H1 (cell line): ENCODE data around the gene LAIR2. TPM values are rescaled to one million over a fixed set of nuclear protein-coding genes. Genes with fewer than 3 reads are reported as not detected.

Experiments used
- CTCF ChIA-PET: fragments of 300-600 bp; sonication (Branson Sonifier 250); formaldehyde crosslinking; loops from one replicate; lab custom pipeline; 2021; ENCODE audit not compliant: partially characterized antibody; lab: Charles Lee
- POLR2A ChIA-PET: fragments of 300-600 bp; sonication (Branson Sonifier 250); formaldehyde crosslinking; loops from one replicate; lab custom pipeline; 2021; ENCODE audit warnings: inconsistent platforms; ENCODE audit not compliant: partially characterized antibody; lab: Charles Lee
- DNase-seq, 2 experiments: peaks; one replicate each; pipeline versions ENCODE4 v3.0.0 to v3.0.0-alpha.2; 2010 to 2022; ENCODE audit warnings: low spot score in 2 of 2, low read depth in 1 of 2, mixed read lengths in 1 of 2
- FAIRE-seq: peaks from 2 replicates; lab custom pipeline; 2011; peaks lifted over from hg19 to GRCh38; lab: Jason Lieb, UNC
- H2AFZ ChIP-seq: 2 replicates; pipeline ENCODE4 v1.8.1; 2012; ENCODE audit warnings: low read length, inconsistent platforms
- H2AK5ac ChIP-seq: 2 replicates; pipeline ENCODE4 v1.6.1; 2013; ENCODE audit warnings: low read depth, low read length
- H2BK120ac ChIP-seq: replicated peaks from 2 replicates; pipeline ENCODE3; 2013; ENCODE audit warnings: low read depth, low read length, inconsistent platforms
- H2BK12ac ChIP-seq: 2 replicates; pipeline ENCODE4 v1.6.1; 2013; ENCODE audit warnings: low read depth, low read length
- H2BK15ac ChIP-seq: 2 replicates; pipeline ENCODE4 v1.6.1; 2013; ENCODE audit warnings: low read length
- H2BK20ac ChIP-seq: 2 replicates; pipeline ENCODE4 v1.6.1; 2013; ENCODE audit warnings: low read length
- H2BK5ac ChIP-seq: 2 replicates; pipeline ENCODE4 v1.6.1; 2013; ENCODE audit warnings: low read depth, low read length
- H3K14ac ChIP-seq: 2 replicates; pipeline ENCODE4 v1.6.1; 2013; ENCODE audit warnings: inconsistent platforms; ENCODE audit not compliant: insufficient read length
- H3K18ac ChIP-seq: 2 replicates; pipeline ENCODE4 v1.6.1; 2013; ENCODE audit warnings: low read length; ENCODE audit errors: extremely low read depth
- H3K23ac ChIP-seq: 2 replicates; pipeline ENCODE4 v1.6.1; 2013; ENCODE audit warnings: inconsistent platforms; ENCODE audit not compliant: insufficient read length
- H3K23me2 ChIP-seq: 2 replicates; pipeline ENCODE4 v1.6.1; 2013; ENCODE audit warnings: low read depth, low read length
- H3K27ac ChIP-seq: 2 replicates; pipeline ENCODE4 v1.6.1; 2011; ENCODE audit warnings: low read depth, low read length, inconsistent platforms
- H3K27me3 ChIP-seq, 4 experiments: replicated peaks in 1 of 4; 1 replicate in 1 of 4; 2 replicates in 3 of 4; pipeline versions ENCODE4 v1.6.1 to v1.8.1; 2011 to 2013; ENCODE audit warnings: low read length in 3 of 4, mild to moderate bottlenecking in 3 of 4, inconsistent platforms in 2 of 4, mixed read lengths in 2 of 4, moderate library complexity in 1 of 4; ENCODE audit not compliant: control insufficient read depth in 3 of 4, insufficient read depth in 3 of 4; ENCODE audit errors: extremely low read depth in 1 of 4
- H3K36me3 ChIP-seq, 4 experiments: 2 replicates each; pipeline versions ENCODE4 v1.6.1 to v1.8.1; 2011 to 2013; ENCODE audit warnings: mild to moderate bottlenecking in 4 of 4, low read length in 3 of 4, moderate library complexity in 2 of 4, control low read depth in 1 of 4, inconsistent platforms in 1 of 4; ENCODE audit not compliant: insufficient read depth in 4 of 4, control insufficient read depth in 2 of 4
- H3K4ac ChIP-seq: replicated peaks from 2 replicates; pipeline ENCODE3; 2013; ENCODE audit warnings: low read length, low read depth, mixed read lengths, inconsistent platforms; ENCODE audit not compliant: insufficient read length
- H3K4me1 ChIP-seq, 4 experiments: replicated peaks in 1 of 4; 1 replicate in 1 of 4; 2 replicates in 3 of 4; pipeline versions ENCODE4 v1.6.1 to v1.8.1; 2011 to 2013; ENCODE audit warnings: low read length in 3 of 4, inconsistent platforms in 2 of 4, mixed read lengths in 1 of 4; ENCODE audit not compliant: insufficient read depth in 4 of 4, control insufficient read depth in 3 of 4
- H3K4me2 ChIP-seq, 2 experiments: 2 replicates each; pipeline versions ENCODE4 v1.6.1 to v1.8.1; 2011 to 2013; ENCODE audit warnings: low read depth in 2 of 2, low read length in 2 of 2, control low read depth in 1 of 2, inconsistent platforms in 1 of 2, mild to moderate bottlenecking in 1 of 2; ENCODE audit not compliant: insufficient read depth in 1 of 2
- H3K4me3 ChIP-seq, 4 experiments: fragments of 200-600, 300-600 bp in 1 of 4; sonication (generic), shearing (Covaris generic), sonication (Bioruptor Twin) in 1 of 4; 2 replicates each; pipeline versions ENCODE4 v1.5.1 to v1.8.1; 2011 to 2016; ENCODE audit warnings: low read length in 4 of 4, low read depth in 3 of 4, control low read depth in 2 of 4, inconsistent platforms in 2 of 4, mild to moderate bottlenecking in 2 of 4, mixed read lengths in 1 of 4, moderate library complexity in 1 of 4; ENCODE audit not compliant: insufficient read depth in 2 of 4; ENCODE audit errors: extremely low read depth in 1 of 4
- H3K56ac ChIP-seq: replicated peaks from 2 replicates; pipeline ENCODE3; 2013; ENCODE audit warnings: low read depth, mild to moderate bottlenecking, mixed read lengths, low read length, inconsistent platforms; ENCODE audit not compliant: insufficient read length
- H3K79me1 ChIP-seq: 2 replicates; pipeline ENCODE4 v1.6.1; 2013; ENCODE audit warnings: low read depth, low read length, control low read depth
- H3K79me2 ChIP-seq, 2 experiments: 2 replicates each; pipeline versions ENCODE4 v1.6.1 to v1.8.1; 2012 to 2013; ENCODE audit warnings: low read length in 2 of 2, mild to moderate bottlenecking in 2 of 2, inconsistent platforms in 1 of 2; ENCODE audit not compliant: insufficient read depth in 2 of 2, control insufficient read depth in 1 of 2
- H3K9ac ChIP-seq, 4 experiments: replicated peaks in 1 of 4; 1 replicate in 1 of 4; 2 replicates in 3 of 4; pipeline versions ENCODE4 v1.6.1 to v1.8.1; 2011 to 2013; ENCODE audit warnings: low read depth in 3 of 4, low read length in 3 of 4, control low read depth in 2 of 4, mild to moderate bottlenecking in 2 of 4, moderate library complexity in 2 of 4, inconsistent platforms in 1 of 4; ENCODE audit errors: extremely low read depth in 1 of 4
- H3K9me3 ChIP-seq, 2 experiments: 2 replicates each; pipeline versions ENCODE4 v1.6.1 to v1.8.1; 2012 to 2013; ENCODE audit warnings: mild to moderate bottlenecking in 2 of 2, moderate library complexity in 2 of 2, control low read depth in 1 of 2, inconsistent platforms in 1 of 2, low read depth in 1 of 2, low read length in 1 of 2, mixed read lengths in 1 of 2; ENCODE audit not compliant: insufficient read depth in 2 of 2
- H4K20me1 ChIP-seq, 2 experiments: replicated peaks in 1 of 2; 2 replicates each; pipeline versions ENCODE3 to v1.8.1; 2011 to 2013; ENCODE audit warnings: inconsistent platforms in 2 of 2, low read length in 2 of 2, mild to moderate bottlenecking in 1 of 2; ENCODE audit not compliant: insufficient read depth in 2 of 2, control insufficient read depth in 1 of 2
- H4K5ac ChIP-seq: 2 replicates; pipeline ENCODE4 v1.6.1; 2013; ENCODE audit warnings: low read length, low read depth, mixed read lengths, inconsistent platforms; ENCODE audit not compliant: insufficient read length
- H4K8ac ChIP-seq: 2 replicates; pipeline ENCODE4 v1.8.0; 2013; ENCODE audit warnings: mild to moderate bottlenecking, moderate library complexity, low read length, inconsistent platforms; ENCODE audit not compliant: insufficient read depth; ENCODE audit errors: extremely low read depth
- H4K91ac ChIP-seq: replicated peaks from 2 replicates; pipeline ENCODE3; 2013; ENCODE audit warnings: low read length, mixed read lengths, inconsistent platforms; ENCODE audit not compliant: insufficient read length
- SIX5 ChIP-seq: IDR thresholded peaks from 2 replicates; pipeline ENCODE4 v1.6.1; 2011; ENCODE audit warnings: mild to moderate bottlenecking, low read depth, low read length
- WGBS, 2 experiments: shearing (Covaris generic) in 1 of 2; methylation state at CpG; one replicate each; pipeline versions ENCODE4 v1.1.6 to v1.1.7; 2013 to 2015; ENCODE audit warnings: low lambda C conversion rate in 2 of 2, mixed read lengths in 2 of 2, inconsistent platforms in 1 of 2, low coverage in 1 of 2, missing lambda C conversion rate in 1 of 2; ENCODE audit not compliant: insufficient replicate concordance in 2 of 2, insufficient coverage in 1 of 2, insufficient read length in 1 of 2; ENCODE audit errors: extremely low coverage in 1 of 2, missing lambda C conversion rate in 1 of 2; 5-methylcytosine and 5-hydroxymethylcytosine counted together
- polyA plus RNA-seq, 7 experiments: library from polyadenylated mRNA; depleted of rRNA in 3 of 7; stranded (reverse) in 5 of 7; unstranded in 2 of 7; fragments of >200 nt in 5 of 7; fragments of 200-250 nt in 2 of 7; gene quantifications; 1 replicate in 5 of 7; 2 replicates in 1 of 7; 4 replicates in 1 of 7; pipeline versions ENCODE4 v1.2.1 to v1.2.3, GENCODE V29; 2011 to 2013; ENCODE audit warnings: missing spikeins in 2 of 7, mixed read lengths in 2 of 7
- total RNA-seq: library from RNA; stranded (reverse); fragmentation: NEBNext Ultra II Directional; extraction: Animal tissue kit (Norgen Biotek cat#: 25700); gene quantifications from 2 replicates; pipeline ENCODE4 v1.2.1, GENCODE V29; 2021

Gene LAIR2
- total and polyA plus RNA-seq, 2 of the 8 experiments (the other 6 are each of a cell fraction or from before 2014, with no cell fraction given), result not detected

DNA sequence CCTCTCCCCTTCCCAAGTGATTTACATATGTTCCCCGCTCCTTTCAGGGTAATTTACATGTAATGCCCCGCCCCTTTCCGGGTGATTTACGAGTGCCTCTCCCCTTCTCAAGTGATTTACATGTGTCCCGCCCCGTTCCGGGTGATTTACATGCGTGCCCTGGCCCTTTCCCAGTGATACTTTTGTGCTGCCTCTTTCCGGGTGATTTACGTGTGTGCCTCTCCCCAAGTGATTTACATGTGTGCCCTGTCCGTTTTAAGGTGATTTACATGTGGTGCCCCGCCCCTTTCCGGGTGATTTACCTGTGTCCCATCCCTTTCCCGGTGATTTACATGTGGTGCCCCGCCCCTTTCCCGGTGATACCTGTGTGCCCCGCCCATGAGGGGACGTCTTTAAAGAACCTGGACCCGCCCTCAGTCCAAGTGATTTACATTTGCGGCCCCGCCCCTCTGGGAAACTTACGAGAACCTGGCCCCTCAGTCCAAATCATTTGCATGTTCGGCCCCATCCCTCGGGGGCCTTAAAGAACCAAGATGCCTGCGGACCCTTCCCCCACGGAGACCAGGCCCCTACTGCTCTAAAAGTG, 38.5 kb upstream of the LAIR2 start:
- FAIRE-seq (peak; percentile 98), DNase-seq (peak; percentile 93 to 95)
- Histone ChIP-seq H4K20me1 (peaks cover 0 to 14% of the 10 kb centered on the region in 2 experiments), H2BK5ac (peak overlapping the region; percentile 94), H3K4me2 (peak overlapping the region; percentile 35 to 76), H3K56ac (no peak overlapping the region), H3K9ac (peak overlapping the region in 3 of 4 experiments; percentile 70 to 77 (median 70); a peak in 6 of 7 replicates), H3K18ac (peak overlapping the region; percentile 96), H2BK120ac (no peak overlapping the region), H2AFZ (no peak overlapping the region), H3K27me3 (peaks cover 0 to 11% (median 5%) of the 10 kb centered on the region in 4 experiments; a peak in 5 of 7 replicates), H3K27ac (peak overlapping the region; percentile 86), H3K79me1 (peaks cover 8% of the 10 kb centered on the region), H3K36me3 (peaks cover 4 to 25% (median 8%) of the 10 kb centered on the region in 4 experiments; a peak in 5 of 8 replicates), H4K5ac (peak overlapping the region; percentile 41), H4K8ac (peak overlapping the region; percentile 41; the same call in 1 of the 2 replicates), H2BK20ac (no peak overlapping the region), H3K9me3 (no peaks in the 10 kb centered on the region), H3K14ac (no peak overlapping the region), H3K4me3 (peak overlapping the region; percentile 66 to 87 (median 80)), H3K23ac (no peak overlapping the region), H2BK12ac (no peak overlapping the region), H3K79me2 (peaks cover 0 to 4% of the 10 kb centered on the region in 2 experiments; a peak in 1 of 4 replicates), H3K4ac (no peak overlapping the region), H3K23me2 (peaks cover 10% of the 10 kb centered on the region; the same call in 1 of the 2 replicates), H2BK15ac (no peak overlapping the region), H4K91ac (no peak overlapping the region), H2AK5ac (no peak overlapping the region), H3K4me1 (peaks cover 0 to 8% (median 5%) of the 10 kb centered on the region in 4 experiments; a peak in 5 of 7 replicates)
- POLR2A ChIA-PET, result interaction anchor here (0.6 to 6.7 kb wide), 10 partner anchors 9 to 696 kb away, joined by 3 to 129 read pairs (median 4); partner anchors contain the start of genes CDC42EP5 and LENG8
- CTCF ChIA-PET, result interaction anchor here (1.0 kb wide), 1 partner anchor 875 kb away, joined by 5 read pairs; the partner anchor contains the start of gene KMT5C
- 2% methylated on average over 23 of the region's 26 CpGs; no CpG with 5 or more reads in 1 of the 2 experiments for WGBS, 2 experiments
- TF ChIP-seq SIX5, result no peak
